ENCODE results near the gene SERHL2. TPM values are rescaled to one million over a fixed set of nuclear protein-coding genes. Genes with fewer than 3 reads are reported as not detected.

SERHL2 gene
- total and polyA plus RNA-seq, 2 experiments from 2014 or later = 4.8 to 5.0 TPM

DNA sequence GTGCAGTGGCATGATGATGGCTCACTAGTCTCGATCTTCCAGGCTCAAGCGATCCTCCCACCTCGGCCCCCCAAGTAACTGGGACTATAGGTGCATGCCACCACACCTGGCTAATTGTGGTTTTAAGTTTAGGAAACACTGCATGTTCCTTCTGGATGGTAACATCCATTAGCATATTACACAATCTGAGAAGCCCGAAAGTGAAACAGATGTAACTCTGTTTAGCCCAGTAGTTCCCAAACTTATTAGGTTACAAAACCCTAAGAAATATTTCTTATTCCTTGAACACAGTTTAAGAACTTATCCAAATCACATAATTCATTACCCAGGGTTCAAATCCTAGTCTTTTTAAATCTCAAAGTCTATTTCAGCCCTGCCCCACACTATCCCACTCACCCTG lies 32.6 kb downstream of the SERHL2 start:
- no peaks in the 10 kb centered on the region for H3K27me3 ChIP-seq (replicated peaks; ENCODE audit: insufficient read depth)
- in situ Hi-C loops (cut with MboI) = no loop called here
- no peak overlapping the region for H3K4me3 ChIP-seq
- no peak overlapping the region for H3K4me2 ChIP-seq (ENCODE audit: unreplicated experiment)
- H3K36me3 ChIP-seq (ENCODE audit: low read depth) = peaks cover 37% of the 10 kb centered on the region
- H3K79me2 ChIP-seq (ENCODE audit: insufficient read depth) = peaks cover 22% of the 10 kb centered on the region
- peaks cover 17% of the 10 kb centered on the region; the same call in 1 of the 2 replicates for H3F3A ChIP-seq (ENCODE audit: insufficient read depth)
- no peak overlapping the region for H3K9ac ChIP-seq
- no peak overlapping the region for H3K27ac ChIP-seq
- no peak overlapping the region for H2AFZ ChIP-seq
- H3K9me2 ChIP-seq (ENCODE audit: insufficient read depth) = no peaks in the 10 kb centered on the region
- no peaks in the 10 kb centered on the region for H3K9me3 ChIP-seq (ENCODE audit: low read depth)
- no peaks in the 10 kb centered on the region for H4K20me1 ChIP-seq (ENCODE audit: insufficient read depth)
- 97 to 98% methylated on average over 4 of the region's 4 CpGs for WGBS, 2 experiments (ENCODE audit: low coverage in 1 of 2, low lambda C conversion rate in 2 of 2, missing lambda C conversion rate in 2 of 2)
- H3K4me1 ChIP-seq (ENCODE audit: insufficient read depth) = no peaks in the 10 kb centered on the region
- no peak for DNase-seq
- TF ChIP-seq EZH2 (IDR thresholded peaks at IDR 0.05; ENCODE audit: insufficient read depth, poor library complexity, severe bottlenecking) = no peak

- no peaks in the 10 kb centered on the region for H3K9me2 ChIP-seq (ENCODE audit: insufficient read depth)
- H3K27ac ChIP-seq = no peak overlapping the region
- TF ChIP-seq EZH2 (IDR thresholded peaks at IDR 0.05; ENCODE audit: insufficient read depth, poor library complexity, severe bottlenecking) (no peak), EZH2phosphoT487 (IDR thresholded peaks at IDR 0.05; ENCODE audit: insufficient read depth, low read depth) (no peak)
- H3K9me3 ChIP-seq (ENCODE audit: low read depth) = no peaks in the 10 kb centered on the region
- 85 to 90% methylated on average over 5 of the region's 5 CpGs for WGBS, 2 experiments (ENCODE audit: low coverage in 1 of 2, low lambda C conversion rate in 2 of 2, missing lambda C conversion rate in 2 of 2)
- in situ Hi-C loops (cut with MboI) = no loop called here
- H2AFZ ChIP-seq = no peak overlapping the region
- peaks cover 41% of the 10 kb centered on the region for H3K36me3 ChIP-seq (ENCODE audit: low read depth)
- no peaks in the 10 kb centered on the region for H3K4me1 ChIP-seq (ENCODE audit: insufficient read depth)
- peaks cover 14% of the 10 kb centered on the region; the same call in 1 of the 2 replicates for H3F3A ChIP-seq (ENCODE audit: insufficient read depth)
- no peak overlapping the region for H3K4me2 ChIP-seq (ENCODE audit: unreplicated experiment)
- no peak overlapping the region for H3K9ac ChIP-seq
- H3K4me3 ChIP-seq = no peak overlapping the region
- H4K20me1 ChIP-seq (ENCODE audit: insufficient read depth) = no peaks in the 10 kb centered on the region
- no peaks in the 10 kb centered on the region for H3K27me3 ChIP-seq (replicated peaks; ENCODE audit: insufficient read depth)
- DNase-seq = no peak
- peaks cover 12% of the 10 kb centered on the region for H3K79me2 ChIP-seq (ENCODE audit: insufficient read depth)
Observed at GRCh38 chr22:42587588-42588175, 33.9 kb downstream of the SERHL2 start.

- no peaks in the 10 kb centered on the region for H3K27me3 ChIP-seq (replicated peaks; ENCODE audit: insufficient read depth)
- H3K36me3 ChIP-seq (ENCODE audit: low read depth) = peaks cover 48% of the 10 kb centered on the region
- no peak overlapping the region for H3K4me3 ChIP-seq
- no peak overlapping the region for H3K27ac ChIP-seq
- H3K4me2 ChIP-seq (ENCODE audit: unreplicated experiment) = no peak overlapping the region
- no peak overlapping the region for H3K9ac ChIP-seq
- H3K9me2 ChIP-seq (ENCODE audit: insufficient read depth) = no peaks in the 10 kb centered on the region
- H3K9me3 ChIP-seq (ENCODE audit: low read depth) = no peaks in the 10 kb centered on the region
- WGBS, 2 experiments (ENCODE audit: low coverage in 1 of 2, low lambda C conversion rate in 2 of 2, missing lambda C conversion rate in 2 of 2) = 96 to 99% methylated on average over 12 of the region's 12 CpGs
- no peak for DNase-seq
- no peaks in the 10 kb centered on the region for H3F3A ChIP-seq (ENCODE audit: insufficient read depth)
- no peak for TF ChIP-seq EZH2phosphoT487 (IDR thresholded peaks at IDR 0.05; ENCODE audit: insufficient read depth, low read depth)
- no peak for TF ChIP-seq EZH2 (IDR thresholded peaks at IDR 0.05; ENCODE audit: insufficient read depth, poor library complexity, severe bottlenecking)
- in situ Hi-C loops (cut with MboI) = no loop called here
- no peaks in the 10 kb centered on the region for H4K20me1 ChIP-seq (ENCODE audit: insufficient read depth)
- H2AFZ ChIP-seq = no peak overlapping the region
- H3K79me2 ChIP-seq (ENCODE audit: insufficient read depth) = peaks cover 29% of the 10 kb centered on the region
- H3K4me1 ChIP-seq (ENCODE audit: insufficient read depth) = no peaks in the 10 kb centered on the region
Observed at GRCh38 chr22:42591987-42592386, 38.2 kb downstream of the SERHL2 start.

DNA sequence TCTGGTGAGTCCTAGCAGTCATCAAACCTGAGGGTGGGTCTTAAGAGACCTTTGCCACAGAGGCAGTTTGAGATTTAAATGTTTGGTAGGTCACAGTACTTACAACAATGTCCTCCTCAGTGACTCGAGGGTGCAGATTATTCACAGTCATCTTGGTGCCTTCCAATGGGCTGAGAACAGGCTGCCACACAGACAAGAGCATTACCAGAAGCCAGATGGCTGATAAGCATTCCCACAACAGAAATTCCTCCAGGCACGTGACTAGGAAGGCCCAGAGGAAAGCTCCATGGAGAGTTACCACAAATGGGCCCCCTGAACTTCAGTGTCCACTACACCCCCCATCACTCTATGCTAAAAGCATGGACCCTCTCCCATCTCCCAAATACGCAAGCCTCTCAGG lies 41.7 kb downstream of the SERHL2 start:
- TF ChIP-seq EZH2phosphoT487 (IDR thresholded peaks at IDR 0.05; ENCODE audit: insufficient read depth, low read depth) (no peak), EZH2 (IDR thresholded peaks at IDR 0.05; ENCODE audit: insufficient read depth, poor library complexity, severe bottlenecking) (no peak)
- no peak for DNase-seq
- Histone ChIP-seq H3K4me3 (no peak overlapping the region), H4K20me1 (ENCODE audit: insufficient read depth) (no peaks in the 10 kb centered on the region), H3F3A (ENCODE audit: insufficient read depth) (no peaks in the 10 kb centered on the region), H2AFZ (no peak overlapping the region), H3K9ac (no peak overlapping the region), H3K4me2 (ENCODE audit: unreplicated experiment) (no peak overlapping the region), H3K4me1 (ENCODE audit: insufficient read depth) (no peaks in the 10 kb centered on the region), H3K36me3 (ENCODE audit: low read depth) (peaks cover 49% of the 10 kb centered on the region), H3K27me3 (replicated peaks; ENCODE audit: insufficient read depth) (no peaks in the 10 kb centered on the region), H3K79me2 (ENCODE audit: insufficient read depth) (peaks cover 51% of the 10 kb centered on the region), H3K9me2 (ENCODE audit: insufficient read depth) (no peaks in the 10 kb centered on the region), H3K27ac (no peak overlapping the region), H3K9me3 (ENCODE audit: low read depth) (no peaks in the 10 kb centered on the region)
- WGBS, 2 experiments (ENCODE audit: low coverage in 1 of 2, low lambda C conversion rate in 2 of 2, missing lambda C conversion rate in 2 of 2) = 64 to 75% methylated on average over 3 of the region's 3 CpGs
- in situ Hi-C loops (cut with MboI) = no loop called here

DNA sequence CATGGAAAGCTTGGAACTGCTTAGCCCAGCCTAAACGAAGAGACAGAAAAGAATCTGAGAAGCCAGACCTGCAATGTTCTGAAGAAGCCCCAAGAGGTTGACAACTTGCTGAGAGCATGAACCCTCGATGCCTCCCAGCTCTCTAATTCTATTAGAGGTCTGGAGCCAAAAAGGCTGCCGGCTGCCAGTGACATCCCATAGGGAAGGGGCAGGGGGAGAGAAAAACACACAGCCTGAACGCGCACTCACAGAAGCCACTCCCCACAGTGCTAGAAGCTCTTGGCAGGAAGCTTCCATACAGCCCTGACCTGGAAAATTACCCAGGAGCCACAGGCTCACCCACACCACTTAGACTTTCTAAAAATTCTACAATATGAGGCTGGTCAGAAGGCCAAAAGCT lies 42.6 kb downstream of the SERHL2 start:
- Histone ChIP-seq H3K9ac (no peak overlapping the region), H2AFZ (no peak overlapping the region), H3K9me3 (ENCODE audit: low read depth) (no peaks in the 10 kb centered on the region), H3K4me2 (ENCODE audit: unreplicated experiment) (no peak overlapping the region), H3K4me3 (no peak overlapping the region), H3K27ac (no peak overlapping the region), H3K9me2 (ENCODE audit: insufficient read depth) (no peaks in the 10 kb centered on the region), H3F3A (ENCODE audit: insufficient read depth) (no peaks in the 10 kb centered on the region), H3K79me2 (ENCODE audit: insufficient read depth) (peaks cover 60% of the 10 kb centered on the region), H4K20me1 (ENCODE audit: insufficient read depth) (no peaks in the 10 kb centered on the region), H3K4me1 (ENCODE audit: insufficient read depth) (no peaks in the 10 kb centered on the region), H3K36me3 (ENCODE audit: low read depth) (peaks cover 48% of the 10 kb centered on the region), H3K27me3 (replicated peaks; ENCODE audit: insufficient read depth) (no peaks in the 10 kb centered on the region)
- WGBS, 2 experiments (ENCODE audit: low coverage in 1 of 2, low lambda C conversion rate in 2 of 2, missing lambda C conversion rate in 2 of 2) = 63 to 65% methylated on average over 5 of the region's 5 CpGs
- in situ Hi-C loops (cut with MboI) = no loop called here
- no peak for DNase-seq
- TF ChIP-seq EZH2phosphoT487 (IDR thresholded peaks at IDR 0.05; ENCODE audit: insufficient read depth, low read depth) (no peak), EZH2 (IDR thresholded peaks at IDR 0.05; ENCODE audit: insufficient read depth, poor library complexity, severe bottlenecking) (no peak)
